Spleen (tissue), 11 donors: ENCODE results near the gene RPS26. TPM values are rescaled to one million over a fixed set of nuclear protein-coding genes. Genes with fewer than 3 reads are reported as not detected.

Experiments
- DNase-seq: peaks from one replicate; pipeline ENCODE4 v3.0.0-alpha.2; 2020
- H3K27ac ChIP-seq, 8 donors: fragments of 200-600 bp; sonication (generic) in 7 of 8; 1 replicate in 4 of 8; 2 replicates in 4 of 8; pipeline versions ENCODE4 v1.5.0 to v1.8.0; 2016 to 2021; ENCODE audit warnings: inconsistent platforms in 4 of 8, mild to moderate bottlenecking in 4 of 8, moderate library complexity in 1 of 8
- H3K27me3 ChIP-seq, 7 donors: fragments of 200-600 bp; sonication (generic) in 6 of 7; replicated peaks in 1 of 7; 1 replicate in 4 of 7; 2 replicates in 3 of 7; pipeline versions ENCODE4 v1.5.0 to v1.8.0; 2016 to 2021; ENCODE audit warnings: inconsistent platforms in 3 of 7, mild to moderate bottlenecking in 1 of 7
- H3K36me3 ChIP-seq, 6 donors: fragments of 200-600 bp; sonication (generic) in 5 of 6; 1 replicate in 4 of 6; 2 replicates in 2 of 6; pipeline versions ENCODE4 v1.5.0 to v1.8.0; 2016 to 2021; ENCODE audit warnings: inconsistent platforms in 2 of 6
- H3K4me1 ChIP-seq, 6 donors: fragments of 200-600 bp; sonication (generic) in 5 of 6; 1 replicate in 3 of 6; 2 replicates in 3 of 6; pipeline versions ENCODE4 v1.5.0 to v1.8.0; 2016 to 2021; ENCODE audit warnings: inconsistent platforms in 3 of 6
- H3K4me3 ChIP-seq, 8 donors: fragments of 200-600 bp; sonication (generic) in 7 of 8; 1 replicate in 4 of 8; 2 replicates in 4 of 8; pipeline versions ENCODE4 v1.5.0 to v1.8.0; 2016 to 2021; ENCODE audit warnings: inconsistent platforms in 4 of 8, mild to moderate bottlenecking in 4 of 8, moderate library complexity in 2 of 8
- H3K9me3 ChIP-seq, 8 donors: fragments of 200-600 bp; sonication (generic) in 7 of 8; 1 replicate in 4 of 8; 2 replicates in 4 of 8; pipeline versions ENCODE4 v1.5.0 to v1.8.0; 2016 to 2021; ENCODE audit warnings: inconsistent platforms in 4 of 8
- CTCF ChIP-seq, 11 experiments: fragments of 200-600 bp in 7 of 11; fragments of 450-650 bp in 4 of 11; sonication (generic) in 4 of 11; IDR thresholded peaks in 8 of 11; conservative IDR thresholded peaks in 3 of 11; 1 replicate in 7 of 11; 2 replicates in 4 of 11; pipeline versions ENCODE4 v1.4.0 to v1.8.0; 2016 to 2021; ENCODE audit warnings: antibody characterized with exemption in 11 of 11, inconsistent platforms in 4 of 11, mild to moderate bottlenecking in 1 of 11
- POLR2A ChIP-seq, 3 donors: fragments of 450-650 bp; IDR thresholded peaks; one replicate each; pipeline ENCODE4 v1.5.1; 2017; ENCODE audit warnings: antibody characterized with exemption in 3 of 3, mild to moderate bottlenecking in 1 of 3
- POLR2AphosphoS5 ChIP-seq, 3 donors: sonication (generic); formaldehyde crosslinking; IDR thresholded peaks; one replicate each; pipeline ENCODE4 v1.5.1; 2017; ENCODE audit warnings: antibody characterized with exemption in 3 of 3
- WGBS, 5 donors: extraction: QIAGEN DNeasy Blood & Tissue Kit in 3 of 5; methylation state at CpG; one replicate each; pipeline versions ENCODE4 v1.1.5 to v1.1.7; 2013 to 2018; 5-methylcytosine and 5-hydroxymethylcytosine counted together
- intact Hi-C: fragments of 100-400 bp; cut with DNase I; formaldehyde crosslinking; loops from one replicate; pipeline ENCODE4 v1.15.0; 2023; ENCODE audit warnings: low total_unique reads
- polyA plus RNA-seq, 3 donors: library from polyadenylated mRNA; stranded (reverse); fragments of 200-250 nt; gene quantifications; one replicate each; pipeline ENCODE4 v1.2.1, GENCODE V29; 2013
- total RNA-seq, 7 donors: library from RNA; depleted of rRNA in 3 of 7; stranded (reverse); fragments of >200 nt in 3 of 7; fragmentation: NEBNext Ultra II Directional in 4 of 7; extraction: Animal tissue kit (Norgen Biotek cat#: 25700) in 4 of 7; gene quantifications; one replicate each; pipeline versions ENCODE4 v1.1.0 to v1.2.1, GENCODE V29; 2016 to 2021
- donor health status: healthy with polysubstance abuse.
- donor health status: DM: no; HTN: no; CAD: no; lungs with moderate emphysema.
- donor health status: DM: no; HTN: no; CAD: no.
- donor health status: Bipolar disorder and iron deficiency.
- donor health status: healthy.
- donor health status: DM: no; HTN: no; CAD: no.
- donor health status: DM: yes; HTN: yes; CAD: no.

RPS26 gene
- total and polyA plus RNA-seq, 10 donors, result 15.3 to 2,958 (median 410) TPM

- TF ChIP-seq POLR2A (IDR thresholded peaks at IDR 0.05) (no peak), POLR2AphosphoS5 (IDR thresholded peaks at IDR 0.05) (no peak)
- Histone ChIP-seq H3K4me1 (peaks cover 2 to 27% (median 20%) of the 10 kb centered on the region in 6 donors), H3K27me3 (peaks cover 0 to 42% (median 15%) of the 10 kb centered on the region in 7 donors), H3K4me3 (peak overlapping the region in 6 of 8 donors; percentile 50 to 83 (median 56)), H3K27ac (no peak overlapping the region), H3K36me3 (no peaks in the 10 kb centered on the region), H3K9me3 (no peaks in the 10 kb centered on the region)
- WGBS, 5 donors, result 24 to 44% (median 32%) methylated on average over 13 to 20 of the region's 20 CpGs
- intact Hi-C loops, result no loop called here
- no peak for DNase-seq
Measured at GRCh38 chr12:56080556-56081138, 38.9 kb downstream of the RPS26 start.

GRCh38 chr12:56081393-56082347 is 40.0 kb downstream of the RPS26 start:
- no peak for DNase-seq

GRCh38 chr12:56082382-56082781 is 40.7 kb downstream of the RPS26 start:
- H3K9me3 ChIP-seq, result no peaks in the 10 kb centered on the region
- intact Hi-C loops, result no loop called here
- WGBS, 5 donors, result 71 to 90% (median 82%) methylated on average over 2 of the region's 2 CpGs
- TF ChIP-seq CTCF (IDR thresholded peaks at IDR 0.05 in 8 of 11, conservative IDR thresholded peaks at IDR 0.05 in 3 of 11) (no peak), POLR2A (IDR thresholded peaks at IDR 0.05) (no peak), POLR2AphosphoS5 (IDR thresholded peaks at IDR 0.05) (no peak)
- DNase-seq, result no peak
- H3K27me3 ChIP-seq, result peaks cover 0 to 42% (median 15%) of the 10 kb centered on the region in 7 donors
- H3K27ac ChIP-seq, result no peak overlapping the region
- no peaks in the 10 kb centered on the region for H3K36me3 ChIP-seq
- H3K4me3 ChIP-seq, result no peak overlapping the region
- peaks cover 2 to 27% (median 20%) of the 10 kb centered on the region in 6 donors for H3K4me1 ChIP-seq

More at GRCh38 chr12:56081393-56082347, 40.0 kb downstream of the RPS26 start:
- Histone ChIP-seq H3K27ac (no peak overlapping the region), H3K4me1 (peaks cover 2 to 27% (median 20%) of the 10 kb centered on the region in 6 donors), H3K9me3 (no peaks in the 10 kb centered on the region), H3K27me3 (peaks cover 0 to 42% (median 15%) of the 10 kb centered on the region in 7 donors), H3K36me3 (no peaks in the 10 kb centered on the region), H3K4me3 (no peak overlapping the region)
- intact Hi-C loops, result no loop called here
- WGBS, 5 donors, result 51 to 69% (median 63%) methylated on average over 6 of the region's 6 CpGs
- no peak for TF ChIP-seq CTCF (IDR thresholded peaks at IDR 0.05 in 8 of 11, conservative IDR thresholded peaks at IDR 0.05 in 3 of 11)
- TF ChIP-seq POLR2AphosphoS5 (IDR thresholded peaks at IDR 0.05), result no peak
- TF ChIP-seq POLR2A (IDR thresholded peaks at IDR 0.05), result no peak

GRCh38 chr12:56082967-56083366 is 41.2 kb downstream of the RPS26 start:
- peaks cover 0 to 42% (median 15%) of the 10 kb centered on the region in 7 donors for H3K27me3 ChIP-seq
- TF ChIP-seq POLR2AphosphoS5 (IDR thresholded peaks at IDR 0.05), result no peak
- TF ChIP-seq CTCF (IDR thresholded peaks at IDR 0.05 in 8 of 11, conservative IDR thresholded peaks at IDR 0.05 in 3 of 11), result no peak
- no peaks in the 10 kb centered on the region for H3K9me3 ChIP-seq
- DNase-seq, result no peak
- H3K4me3 ChIP-seq, result no peak overlapping the region
- intact Hi-C loops, result no loop called here
- no peaks in the 10 kb centered on the region for H3K36me3 ChIP-seq
- peaks cover 2 to 27% (median 20%) of the 10 kb centered on the region in 6 donors for H3K4me1 ChIP-seq
- no peak overlapping the region for H3K27ac ChIP-seq
- 59 to 81% (median 75%) methylated on average over 3 of the region's 3 CpGs for WGBS, 5 donors
